Right renal pelvis (tissue), 4 donors: ENCODE data around the gene RABEPK. TPM values are rescaled to one million over a fixed set of nuclear protein-coding genes. Genes with fewer than 3 reads are reported as not detected.
"Not testable (repeated sequence)": the region's sequence is repeated elsewhere in the genome, so short reads cannot be mapped to it uniquely, and the experiment has no call there.

Experiments used
- DNase-seq, 4 donors: peaks; one replicate each; pipeline ENCODE4 v3.0.0-alpha.2; 2013; ENCODE audit warnings: low read depth in 4 of 4, low spot score in 3 of 4, missing footprints in 1 of 4
- polyA plus RNA-seq, 4 donors: library from polyadenylated mRNA; unstranded; fragments of 120-200 nt; gene quantifications; one replicate each; pipeline ENCODE4 v1.2.1, GENCODE V29; 2013; ENCODE audit not compliant: insufficient read length in 4 of 4

The RABEPK gene, protein sequence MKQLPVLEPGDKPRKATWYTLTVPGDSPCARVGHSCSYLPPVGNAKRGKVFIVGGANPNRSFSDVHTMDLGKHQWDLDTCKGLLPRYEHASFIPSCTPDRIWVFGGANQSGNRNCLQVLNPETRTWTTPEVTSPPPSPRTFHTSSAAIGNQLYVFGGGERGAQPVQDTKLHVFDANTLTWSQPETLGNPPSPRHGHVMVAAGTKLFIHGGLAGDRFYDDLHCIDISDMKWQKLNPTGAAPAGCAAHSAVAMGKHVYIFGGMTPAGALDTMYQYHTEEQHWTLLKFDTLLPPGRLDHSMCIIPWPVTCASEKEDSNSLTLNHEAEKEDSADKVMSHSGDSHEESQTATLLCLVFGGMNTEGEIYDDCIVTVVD
- 10 to 100 TPM; 20.9 to 23.2 (median 21.9) TPM for polyA plus RNA-seq

DNA sequence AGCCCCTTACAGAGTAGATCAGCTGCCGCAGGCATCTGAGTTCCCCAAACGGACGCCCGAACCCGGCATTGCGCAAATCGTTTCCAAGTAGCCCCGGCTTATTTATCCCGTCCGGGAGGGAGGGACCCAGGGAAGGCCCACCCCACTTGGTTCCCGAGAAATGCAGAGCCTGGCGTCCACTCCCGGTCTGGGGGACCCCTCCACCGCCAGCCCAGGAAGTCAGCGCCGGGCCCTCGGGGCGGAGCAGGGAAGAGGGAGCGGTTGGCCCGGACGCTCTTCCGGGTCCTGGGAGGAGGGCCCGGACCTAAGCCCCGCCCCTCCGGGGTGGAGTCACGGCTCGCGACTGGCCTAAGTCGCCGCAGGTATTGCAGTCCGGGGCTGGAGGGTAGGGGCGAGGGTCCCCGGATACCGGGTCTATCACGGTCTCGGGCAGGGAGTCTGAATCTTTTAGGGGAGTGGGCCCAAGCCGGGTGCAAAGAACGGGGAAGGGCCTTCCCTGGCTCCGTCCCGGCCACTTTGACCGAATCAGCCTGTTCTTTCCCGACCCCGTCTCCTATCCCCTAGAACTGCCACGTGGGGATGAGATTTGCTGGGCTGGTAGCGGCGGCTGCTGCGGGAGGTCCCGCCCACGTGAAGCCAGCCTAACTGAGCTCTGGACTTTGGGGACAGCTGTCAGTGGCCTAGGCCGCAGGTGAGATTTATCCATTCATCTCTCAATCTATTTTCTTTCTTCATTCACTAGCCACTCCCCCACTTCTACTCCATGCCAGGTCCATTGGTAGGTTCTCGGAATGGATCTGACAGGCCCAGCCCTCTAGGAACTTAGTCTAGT, at the start of gene RABEPK:
RABEPK (plus strand) TSS at position 327 of the 832 bp plus-strand sequence. CDS start 2,472 bp downstream, outside the sequence.
- peak; percentile 88 to 92 (median 90) for DNase-seq

DNA sequence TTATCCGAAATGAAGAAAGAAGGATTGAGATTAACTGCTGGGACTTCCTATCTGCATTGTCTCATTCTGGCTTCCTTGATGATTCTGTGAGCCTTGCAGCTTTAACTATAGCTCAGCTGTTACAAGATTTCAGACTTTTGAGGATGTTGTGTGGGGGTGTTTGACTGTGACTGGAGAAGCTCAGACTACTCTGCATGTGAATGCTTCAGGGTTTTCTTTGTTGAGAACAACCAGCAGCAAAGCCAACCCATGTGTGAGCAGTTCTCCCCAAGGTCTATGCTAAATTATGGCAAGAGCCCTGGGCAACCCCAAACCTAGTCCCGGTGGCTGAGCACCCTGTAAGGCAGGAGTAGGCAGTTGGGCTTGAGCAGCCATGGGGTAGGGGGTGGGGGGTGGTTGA, 48.6 kb upstream of the RABEPK start:
- no peak for DNase-seq

DNA sequence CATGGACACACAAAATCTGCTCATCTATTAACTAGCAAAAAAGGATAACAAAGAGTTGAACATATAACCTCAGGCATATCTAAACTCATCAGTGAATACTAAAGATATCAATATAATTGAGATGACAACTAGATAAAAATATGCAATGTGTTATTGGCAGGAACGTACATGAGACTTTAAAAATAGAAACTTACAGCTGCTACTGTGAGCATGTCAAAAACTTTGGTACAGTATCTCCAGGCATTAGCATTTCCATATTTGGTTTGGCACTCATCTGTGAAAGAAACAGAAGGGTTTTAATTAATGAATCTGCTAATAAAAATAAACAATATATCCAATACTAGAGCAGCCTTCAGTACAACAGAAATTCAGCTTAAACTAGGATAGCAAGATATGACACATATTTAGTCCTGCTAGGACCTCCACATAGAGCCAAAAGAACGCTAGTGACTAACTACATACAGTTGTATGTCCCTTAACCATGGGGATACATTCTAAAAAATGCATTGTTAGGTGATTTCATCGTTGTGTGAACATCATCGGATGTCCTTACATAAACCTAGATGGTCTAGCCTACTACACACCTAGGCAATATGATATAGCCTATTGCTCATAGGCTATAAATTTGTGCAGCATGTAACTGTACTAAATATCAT, 46.5 kb upstream of the RABEPK start:
- no peak for DNase-seq

DNA sequence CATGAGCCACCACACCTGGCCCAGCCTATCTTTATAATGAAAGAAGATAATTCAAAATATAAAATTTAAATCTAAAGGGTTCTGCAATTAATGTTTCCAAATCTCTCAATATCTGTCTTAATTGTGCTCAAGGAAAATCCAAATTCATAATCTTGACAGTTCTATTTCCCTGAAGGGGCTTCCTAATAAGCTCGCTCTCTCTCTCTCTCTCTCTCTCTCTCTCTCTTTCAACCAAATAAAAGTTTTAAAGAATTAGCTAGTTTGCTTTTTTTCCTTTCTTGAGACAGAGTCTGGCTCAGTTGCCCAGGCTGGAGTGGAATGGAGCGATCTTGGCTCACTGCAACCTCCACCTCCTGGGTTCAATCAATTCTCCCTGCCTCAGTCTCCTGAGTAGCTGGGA, 43.8 kb upstream of the RABEPK start:
- no peak for DNase-seq

DNA sequence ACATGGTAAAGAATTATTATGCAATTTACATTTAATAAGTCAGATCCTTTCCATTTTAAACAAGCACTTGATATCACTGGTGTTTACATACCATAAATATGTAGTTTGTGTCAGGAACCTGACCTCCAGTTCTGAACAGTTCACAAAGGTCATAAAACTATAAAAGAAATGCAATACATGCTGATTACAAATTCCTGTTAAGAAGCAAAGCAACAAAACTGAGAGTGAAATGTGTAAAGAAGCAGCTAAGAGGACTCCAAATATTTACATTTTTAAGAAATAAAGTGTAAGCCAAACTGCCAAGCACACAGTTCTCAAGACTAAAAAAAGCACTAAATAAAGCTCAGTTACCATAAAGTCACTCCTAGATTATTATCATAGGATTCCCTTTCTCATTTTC, 39.6 kb upstream of the RABEPK start:
- DNase-seq = no peak

DNA sequence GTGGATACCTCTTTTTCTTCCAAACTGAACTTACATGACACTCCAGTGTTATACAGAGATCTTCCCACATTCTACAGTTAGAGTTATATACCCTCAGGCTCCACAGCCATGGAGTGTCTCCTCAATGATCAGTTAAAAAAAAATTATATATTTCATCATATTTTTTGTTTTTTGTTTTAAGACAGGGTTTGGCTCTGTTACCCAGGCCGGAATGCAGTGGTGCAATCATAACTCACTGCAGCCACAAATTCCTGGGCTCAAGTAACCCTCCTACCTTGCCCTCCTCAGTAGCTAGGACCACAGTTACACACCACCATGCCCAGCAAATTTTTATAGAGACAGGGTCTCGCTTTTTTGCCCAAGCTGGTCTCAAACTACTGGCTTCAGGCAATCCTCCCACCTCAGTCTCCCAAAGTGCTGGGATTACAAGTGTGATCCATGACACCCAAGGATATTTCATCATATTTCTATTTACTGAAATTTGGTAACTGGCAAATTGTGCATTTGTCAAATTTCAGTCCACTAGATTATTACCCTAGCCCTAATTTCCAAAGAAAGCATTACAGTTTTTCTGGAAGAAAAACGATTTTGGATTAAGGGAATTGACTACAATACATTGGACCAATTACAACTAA, 38.9 kb upstream of the RABEPK start:
- DNase-seq = no peak

DNA sequence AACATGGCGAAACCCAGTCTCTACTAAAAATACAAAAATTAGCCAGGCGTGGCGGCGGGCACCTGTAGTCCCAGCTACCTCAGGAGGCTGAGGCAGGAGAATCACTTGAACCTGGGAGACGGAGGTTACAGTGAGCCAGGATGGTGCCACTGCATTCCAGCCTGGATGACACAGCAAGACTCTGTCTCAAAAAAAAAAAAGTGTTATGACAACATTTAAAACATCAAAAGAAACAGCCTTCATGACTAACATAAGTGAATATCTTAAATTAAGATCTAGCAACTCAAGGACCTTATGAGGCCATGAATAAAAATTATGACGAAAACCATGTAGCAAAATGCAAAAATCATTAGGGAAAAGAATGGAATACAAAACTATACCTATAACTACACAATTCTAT, 37.5 kb upstream of the RABEPK start:
- DNase-seq = not testable (repeated sequence)

DNA sequence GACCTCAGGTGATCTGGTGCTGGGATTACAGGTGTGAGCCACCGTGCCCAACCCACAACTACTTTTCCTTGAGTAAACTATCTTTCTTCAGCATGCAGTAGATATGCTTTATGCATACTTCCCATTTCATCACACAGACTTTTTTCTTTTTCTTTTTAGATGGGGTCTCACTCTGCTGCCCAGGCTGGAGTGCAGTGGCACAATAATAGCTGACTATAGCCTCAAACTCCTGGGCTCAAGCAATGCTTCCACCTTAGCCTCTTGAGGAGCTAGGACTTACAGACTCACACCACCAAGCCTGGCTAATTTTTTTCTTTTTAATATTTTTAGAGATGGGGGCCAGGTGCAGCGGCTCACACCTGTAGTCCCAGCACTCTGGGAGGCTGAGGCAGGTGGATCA, 33.6 kb upstream of the RABEPK start:
- no peak for DNase-seq

DNA sequence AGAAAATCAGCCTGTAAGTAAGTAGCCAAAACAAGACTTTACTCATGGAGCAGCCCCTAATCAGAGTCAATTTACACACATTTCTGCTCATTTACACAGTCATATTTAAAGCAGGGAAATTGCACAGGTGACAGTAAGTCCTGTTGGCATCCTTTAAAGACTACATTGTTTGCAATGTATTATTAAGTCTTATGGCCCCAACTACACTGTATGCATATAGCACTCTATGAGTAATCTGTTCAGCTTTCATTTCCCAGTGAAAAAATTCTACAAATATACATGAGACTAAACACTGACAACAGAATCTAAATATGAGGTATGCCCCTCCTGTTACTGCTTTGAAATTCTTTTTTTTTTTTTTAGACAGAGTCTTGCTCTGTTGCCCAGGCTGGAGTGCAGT, 30.4 kb upstream of the RABEPK start:
- DNase-seq = no peak

DNA sequence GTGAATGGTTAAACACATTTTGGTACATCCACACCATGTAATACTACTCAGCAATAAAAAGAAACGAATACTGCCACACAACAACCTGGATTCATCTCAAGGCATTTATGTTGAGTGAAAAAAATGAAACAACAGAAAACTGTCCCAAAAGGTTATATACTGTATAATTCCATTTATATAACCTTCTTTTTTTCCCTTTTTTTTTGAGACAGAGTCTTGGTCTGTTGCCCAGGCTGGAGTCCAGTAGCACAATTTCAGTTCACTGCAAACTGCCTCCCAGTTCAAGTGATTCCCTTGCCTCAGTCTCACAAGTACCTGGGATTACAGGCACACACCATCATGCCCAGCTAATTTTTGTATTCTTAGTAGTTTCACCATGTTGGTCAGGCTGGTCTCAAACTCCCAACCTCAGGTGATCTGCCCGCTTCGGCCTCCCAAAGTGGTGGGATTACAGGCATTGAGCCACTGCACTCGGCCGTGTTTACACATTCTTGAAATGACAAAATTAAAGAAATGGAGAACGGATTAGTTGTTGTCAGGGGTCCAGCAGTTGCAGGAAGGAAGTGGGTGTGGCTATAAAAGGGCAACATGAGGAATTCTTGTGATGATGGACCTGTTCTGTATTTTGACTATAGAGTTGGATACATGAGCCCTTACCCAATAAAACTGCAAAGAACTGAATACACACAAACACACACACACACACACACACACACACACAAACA, 28.1 kb upstream of the RABEPK start:
- no peak for DNase-seq

DNA sequence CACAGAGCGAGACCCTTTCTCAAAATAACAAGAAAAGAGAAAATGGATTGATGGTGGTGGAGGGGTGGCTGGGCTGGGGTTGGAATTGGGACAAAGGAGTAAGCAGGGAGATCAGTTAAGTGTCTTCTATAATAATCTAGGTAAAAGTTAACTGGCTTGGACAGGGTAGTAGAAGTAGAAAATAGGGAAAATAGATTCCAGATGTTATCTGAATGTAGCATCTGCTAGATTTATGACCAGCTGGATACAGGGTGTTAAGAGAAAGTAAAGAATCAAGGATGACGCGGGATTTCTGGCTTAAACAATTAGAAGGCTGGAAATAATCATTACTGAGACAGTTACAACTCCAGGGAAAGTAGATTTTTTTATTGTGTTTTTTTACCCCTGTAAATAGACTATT, 23.7 kb upstream of the RABEPK start:
- DNase-seq = no peak

DNA sequence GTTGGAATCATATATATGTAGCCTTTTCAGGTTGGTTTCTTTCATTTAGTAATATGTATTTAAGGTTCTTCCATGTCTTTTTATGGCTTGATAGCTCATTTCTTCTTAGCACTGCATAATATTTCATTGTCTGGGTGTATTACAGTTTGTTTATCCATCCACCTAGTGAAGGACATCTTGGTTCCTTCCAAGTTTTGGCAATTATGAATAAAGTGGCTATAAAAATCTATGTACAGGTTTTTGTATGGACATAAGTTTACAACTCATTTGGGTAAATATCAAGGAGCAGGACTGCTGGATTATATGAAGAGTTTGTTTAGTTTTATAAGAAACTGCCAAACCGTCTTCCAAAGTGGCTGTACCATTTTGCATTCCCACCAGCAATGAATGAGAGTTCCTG, 22.5 kb upstream of the RABEPK start:
- no peak for DNase-seq

DNA sequence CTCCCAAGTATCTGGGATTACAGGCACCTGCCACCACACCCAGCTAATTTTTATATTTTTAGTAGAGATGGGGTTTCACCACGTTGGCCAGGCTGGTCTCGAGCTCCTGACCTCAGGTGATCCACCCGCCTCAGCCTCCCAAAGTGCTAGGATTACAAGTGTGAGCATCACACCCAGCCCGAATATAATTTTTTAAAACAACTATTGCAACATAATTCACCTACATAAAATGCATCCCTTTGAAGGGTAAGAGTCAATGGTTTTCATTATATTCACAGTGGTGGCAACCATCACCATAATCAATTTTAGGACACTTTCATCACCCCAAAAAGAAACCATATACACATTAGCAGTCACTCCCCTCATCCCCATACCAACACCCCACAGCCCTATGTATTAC, 20.6 kb upstream of the RABEPK start:
- DNase-seq = not testable (repeated sequence)

DNA sequence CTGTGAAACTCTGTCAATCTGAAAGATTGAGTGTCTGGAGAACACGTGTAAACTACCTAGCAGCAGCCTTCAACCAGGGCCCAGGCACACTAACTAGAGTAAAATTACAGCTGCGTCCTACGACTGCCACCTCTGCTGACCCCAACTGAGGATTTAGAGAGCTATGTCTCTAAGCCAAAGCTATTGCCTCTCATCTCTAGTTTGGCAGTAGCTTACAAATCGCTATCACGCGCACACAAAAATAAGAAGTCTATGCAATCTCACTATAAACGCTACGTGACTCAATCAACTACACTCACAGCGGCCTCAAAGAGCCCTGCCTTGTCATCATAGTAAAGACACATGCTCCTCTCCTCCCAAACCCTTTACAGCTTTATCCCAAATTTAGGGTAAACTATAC, 19.5 kb upstream of the RABEPK start:
- no peak for DNase-seq

DNA sequence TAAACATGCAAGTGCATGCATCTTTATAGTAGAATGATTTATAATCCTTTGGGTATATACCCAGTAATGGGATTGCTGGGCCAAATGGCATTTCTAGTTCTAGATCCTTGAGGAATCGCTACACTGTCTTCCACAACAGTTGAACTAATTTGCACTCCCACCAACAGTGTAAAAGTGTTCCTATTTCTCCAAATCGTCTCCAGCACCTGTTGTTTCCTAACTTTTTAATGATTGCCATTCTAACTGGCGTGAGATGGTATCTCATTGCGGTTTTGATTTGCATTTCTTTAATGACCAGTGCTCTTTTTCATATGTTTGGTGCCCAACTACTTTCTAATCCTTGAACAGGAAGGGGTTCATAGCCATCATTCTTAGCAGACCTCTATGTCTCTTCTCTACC, 18.6 kb upstream of the RABEPK start:
- not testable (repeated sequence) for DNase-seq

DNA sequence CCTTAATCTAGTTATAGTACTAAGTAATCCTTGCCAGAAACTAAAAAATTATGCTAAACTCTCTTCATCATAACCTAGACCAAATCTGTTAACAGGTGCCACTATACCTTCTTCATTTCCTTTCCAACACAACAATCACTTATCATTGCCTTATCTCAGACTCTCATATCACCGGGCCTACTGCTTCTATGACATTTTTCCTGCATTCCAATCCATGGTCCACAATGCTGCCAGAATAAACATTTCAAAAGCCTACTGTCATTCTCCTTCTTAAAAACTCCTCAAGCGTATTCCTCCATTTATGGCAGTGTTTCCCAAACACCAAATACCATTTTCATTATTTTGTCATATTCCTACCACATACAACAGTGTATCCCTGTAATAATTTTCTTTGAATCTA, 17.3 kb upstream of the RABEPK start:
- no peak for DNase-seq

DNA sequence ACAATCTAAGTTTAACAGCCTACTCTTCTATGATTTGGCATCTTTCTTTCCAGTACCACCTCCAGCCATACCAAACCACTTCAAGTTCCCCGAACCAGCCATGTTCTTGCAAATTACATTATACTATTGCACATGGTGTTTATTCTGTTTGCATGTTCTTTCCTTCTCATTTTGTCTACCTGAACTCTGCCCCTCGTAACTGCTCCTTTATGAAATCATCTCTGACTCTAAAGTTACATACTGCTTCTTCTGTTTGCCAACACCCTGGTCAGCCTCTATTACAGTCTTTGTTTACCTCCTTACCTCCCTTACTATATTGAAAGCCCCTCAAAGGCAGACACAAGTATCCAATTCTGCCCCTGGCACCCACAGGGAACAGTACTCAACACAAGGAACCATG, 16.8 kb upstream of the RABEPK start:
- DNase-seq = no peak

DNA sequence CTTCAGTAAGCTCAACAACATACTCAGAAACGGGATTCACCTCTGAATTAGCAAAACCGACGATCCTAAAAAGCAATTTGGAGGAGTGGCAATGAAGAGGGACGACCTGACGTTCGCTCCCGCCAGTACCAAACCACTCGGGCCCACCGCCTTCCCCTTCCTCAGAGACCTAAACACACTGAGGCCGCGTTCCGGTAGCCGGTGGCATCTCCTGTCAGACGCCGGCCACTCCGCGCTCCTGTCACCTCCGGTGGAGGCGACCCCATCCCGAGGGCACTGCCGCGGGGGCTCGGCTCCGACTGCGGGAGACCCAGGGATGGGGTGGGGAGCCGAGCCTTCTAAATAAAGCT, 11.4 kb upstream of the RABEPK start:
- no peak for DNase-seq

DNA sequence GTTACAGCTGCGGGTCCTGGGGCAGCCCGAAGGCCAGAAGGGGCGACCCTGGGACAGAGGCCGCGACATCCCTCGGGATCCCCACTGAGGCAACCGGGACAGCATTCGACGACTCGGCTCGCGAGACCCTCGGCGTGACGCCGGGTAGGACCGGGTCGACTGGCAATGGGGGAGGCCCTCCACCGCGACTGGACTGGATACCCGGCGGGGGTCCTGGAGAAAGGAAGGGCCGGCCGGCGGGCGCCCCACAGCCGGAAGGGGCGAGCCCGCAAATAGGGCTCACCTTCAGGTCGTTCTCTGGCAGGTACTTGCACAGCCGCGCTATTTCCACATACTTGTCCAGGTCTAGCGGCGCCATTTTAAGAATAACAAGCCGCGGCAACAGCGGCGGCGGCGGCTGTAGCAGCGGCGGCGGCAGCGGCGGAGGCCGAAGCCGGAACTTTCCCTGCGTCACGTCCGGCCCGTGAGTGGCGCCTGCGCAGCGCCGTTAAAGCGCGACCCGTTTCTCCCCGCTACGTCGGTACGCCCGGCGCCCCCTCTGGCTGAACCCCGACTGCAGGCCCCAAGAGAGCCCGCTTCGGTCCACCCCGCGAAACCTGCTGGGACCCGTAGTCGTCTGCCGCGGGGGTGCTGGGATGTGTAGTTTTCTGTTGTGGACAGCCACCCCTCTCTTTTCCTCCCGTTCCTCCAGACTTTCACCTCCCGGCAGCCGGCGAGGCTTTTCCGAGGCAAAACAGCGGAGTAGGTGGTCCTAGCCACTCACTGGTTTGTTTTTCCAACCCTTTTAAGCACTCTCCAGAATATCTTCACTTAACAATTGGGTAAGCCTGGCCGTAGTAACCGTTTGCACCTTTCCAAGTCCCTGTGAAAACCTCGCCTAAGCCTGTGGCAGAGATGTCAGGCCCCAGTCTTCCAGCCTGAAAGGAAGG, 10.7 kb upstream of the RABEPK start, which contains the start of gene PPP6C:
PPP6C (minus strand) TSS at position 443 of the 929 bp plus-strand sequence; CDS start at position 358, 85 bp downstream.
- peak; percentile 89 to 93 (median 92) for DNase-seq
